ENCODE measurements around the gene HOXC9. TPM values are rescaled to one million over a fixed set of nuclear protein-coding genes. Genes with fewer than 3 reads are reported as not detected.

HOXC9 gene
- total RNA-seq, 2 donors from 2014 or later = not detected

DNA sequence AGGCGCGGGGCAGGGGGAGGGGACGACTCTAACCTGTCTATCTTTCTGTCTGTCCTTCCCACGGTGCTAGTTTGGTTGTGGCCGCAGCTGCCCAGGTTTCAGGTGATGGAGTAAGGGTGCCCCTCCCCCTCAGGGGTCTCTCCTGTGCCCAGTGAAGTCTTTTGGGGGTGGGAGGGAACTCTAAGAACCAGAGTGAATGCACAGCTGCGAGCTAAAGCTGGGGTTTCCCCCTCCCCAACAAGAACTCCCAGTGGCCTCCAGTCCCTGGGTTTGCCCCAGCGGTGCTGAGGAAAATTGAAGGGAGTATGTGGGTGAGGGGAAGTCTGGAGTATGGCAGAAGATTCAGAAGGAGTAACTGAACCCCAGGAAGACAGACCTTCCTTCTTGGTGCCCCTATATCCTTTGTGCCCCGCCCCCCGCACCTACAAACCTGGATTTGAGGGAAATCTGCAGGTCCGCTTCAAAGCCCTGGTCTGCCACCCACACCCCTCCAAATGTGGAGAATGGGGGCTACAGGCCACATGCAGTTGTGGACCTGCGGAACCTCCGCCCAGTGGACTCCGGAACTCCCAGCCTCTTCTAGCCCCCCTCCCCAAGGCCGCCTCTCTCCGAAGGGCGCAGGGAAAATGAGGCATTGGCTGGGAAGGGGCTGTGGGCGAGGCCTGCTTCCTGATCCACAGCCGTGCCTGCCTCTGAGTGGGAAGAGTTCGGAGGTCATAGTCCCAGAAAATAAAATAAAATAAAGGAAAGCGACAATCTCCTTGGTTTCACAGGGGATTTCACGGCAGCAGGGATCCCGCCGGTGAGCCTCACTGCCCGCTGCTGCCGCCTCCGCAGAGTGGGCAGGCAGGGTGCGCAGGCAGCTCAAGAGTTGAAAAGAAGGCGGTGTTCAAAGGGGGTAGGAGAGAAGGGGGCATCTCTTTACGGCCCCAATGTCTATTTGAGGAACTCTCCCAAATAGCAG, 3.4 kb upstream of the HOXC9 start:
- ATAC-seq = no peak
- no peak for DNase-seq
- intact Hi-C loops (cut with DNase I, micrococcal nuclease) = no loop called here

DNA sequence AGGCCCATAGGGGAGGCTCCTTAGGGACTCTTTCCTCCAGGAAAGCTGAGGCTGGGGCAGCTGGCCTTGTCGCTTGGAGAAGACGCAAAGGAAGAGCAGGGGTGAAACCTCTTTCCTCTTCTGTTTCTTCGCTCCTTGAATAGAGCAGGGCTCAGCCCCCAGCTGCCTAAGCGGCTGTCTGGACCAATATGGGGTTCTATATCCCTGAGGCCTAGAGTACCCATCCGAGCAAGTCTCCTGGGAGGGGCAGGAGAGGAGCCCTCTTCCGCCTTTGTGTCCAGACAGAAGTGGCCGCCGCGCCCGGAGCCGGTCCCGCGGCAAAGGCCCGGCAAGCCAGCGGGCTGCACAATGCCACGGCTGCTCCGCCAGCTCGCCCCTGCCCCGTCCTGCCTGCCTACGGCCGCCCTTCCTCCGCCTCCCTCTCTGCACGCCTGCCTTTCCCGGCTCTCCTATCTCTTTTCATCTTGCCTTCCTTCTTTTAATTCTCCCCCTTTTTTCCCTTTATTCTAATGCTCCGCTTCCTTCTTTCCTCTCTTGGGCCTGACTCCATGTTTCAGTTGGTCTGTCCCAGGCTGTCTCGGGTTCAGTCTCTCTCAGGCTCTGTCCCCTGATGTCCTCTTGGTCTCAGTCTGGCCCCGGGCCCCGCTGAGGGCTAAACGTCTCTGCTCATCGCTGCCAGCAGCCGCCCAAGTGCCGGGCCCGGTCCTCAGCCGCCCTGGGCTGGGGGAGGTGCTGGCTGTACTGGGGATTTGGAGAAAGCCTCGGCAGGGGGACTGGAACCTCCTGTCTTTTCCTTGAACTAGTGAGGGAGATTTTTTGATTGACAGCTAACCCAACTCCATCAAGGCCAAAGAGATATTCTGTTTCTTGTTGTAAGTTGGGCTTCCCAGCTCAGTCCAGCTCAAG, 2.5 kb upstream of the HOXC9 start:
- DNase-seq (no peak), ATAC-seq (no peak)
- intact Hi-C loops (cut with DNase I, micrococcal nuclease) = no loop called here

DNA sequence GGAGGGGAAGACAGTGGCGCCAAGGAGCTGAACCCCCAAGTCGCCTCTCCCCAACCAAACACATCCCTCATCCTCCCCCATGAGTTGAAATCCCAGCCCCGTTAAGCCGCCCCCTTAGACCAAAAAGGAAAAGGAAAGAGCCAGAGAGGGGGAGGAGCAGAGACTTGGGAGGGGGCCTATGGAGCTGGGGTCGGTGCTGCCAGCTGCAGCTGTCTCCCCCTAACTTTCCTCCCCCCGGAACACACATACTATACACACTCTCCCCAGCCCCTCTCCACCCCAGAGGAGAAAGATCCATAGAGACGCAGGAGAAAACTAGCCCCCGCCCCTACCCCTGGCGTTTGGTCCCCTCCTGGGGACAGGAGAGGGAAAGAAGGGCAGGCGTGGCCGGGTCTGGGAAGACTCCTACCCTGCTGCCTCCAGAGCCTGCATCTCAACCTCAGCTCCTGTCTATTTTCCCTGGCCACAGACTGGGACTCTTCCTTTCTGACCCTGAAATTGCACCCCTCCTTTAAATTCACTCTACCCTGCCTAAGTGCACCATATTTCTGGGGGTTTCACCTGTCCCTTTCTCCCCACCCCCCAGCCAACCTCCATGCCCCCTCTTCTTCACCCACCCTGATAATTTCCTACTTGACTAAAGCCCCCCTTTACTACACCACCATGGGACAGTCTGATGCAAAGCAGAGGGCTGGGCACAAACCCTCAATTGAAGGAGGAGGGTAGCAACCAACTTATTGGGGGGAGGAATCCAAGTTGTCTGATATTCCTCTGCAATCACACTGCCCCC, 1.7 kb upstream of the HOXC9 start:
- intact Hi-C loops (cut with DNase I, micrococcal nuclease) = no loop called here
- ATAC-seq (no peak), DNase-seq (no peak)

DNA sequence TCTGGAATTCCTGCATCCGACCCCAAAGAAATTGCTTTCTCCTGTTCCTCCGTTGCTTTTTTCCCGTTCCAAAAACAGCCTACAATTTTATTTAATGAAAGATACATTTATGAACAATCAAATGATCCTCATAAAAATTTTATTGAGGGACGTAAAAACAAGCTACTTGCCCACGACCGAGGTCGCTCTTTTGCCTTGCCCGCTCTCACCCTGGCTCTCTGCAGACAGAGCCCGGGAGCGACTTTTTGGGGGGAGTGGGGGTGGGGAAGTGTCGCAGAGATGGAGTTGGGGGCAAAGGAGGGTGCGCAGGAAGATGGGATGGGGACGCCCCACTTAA, 1.1 kb upstream of the HOXC9 start:
- ATAC-seq (no peak), DNase-seq (no peak)
- intact Hi-C loops (cut with DNase I, micrococcal nuclease) = no loop called here

DNA sequence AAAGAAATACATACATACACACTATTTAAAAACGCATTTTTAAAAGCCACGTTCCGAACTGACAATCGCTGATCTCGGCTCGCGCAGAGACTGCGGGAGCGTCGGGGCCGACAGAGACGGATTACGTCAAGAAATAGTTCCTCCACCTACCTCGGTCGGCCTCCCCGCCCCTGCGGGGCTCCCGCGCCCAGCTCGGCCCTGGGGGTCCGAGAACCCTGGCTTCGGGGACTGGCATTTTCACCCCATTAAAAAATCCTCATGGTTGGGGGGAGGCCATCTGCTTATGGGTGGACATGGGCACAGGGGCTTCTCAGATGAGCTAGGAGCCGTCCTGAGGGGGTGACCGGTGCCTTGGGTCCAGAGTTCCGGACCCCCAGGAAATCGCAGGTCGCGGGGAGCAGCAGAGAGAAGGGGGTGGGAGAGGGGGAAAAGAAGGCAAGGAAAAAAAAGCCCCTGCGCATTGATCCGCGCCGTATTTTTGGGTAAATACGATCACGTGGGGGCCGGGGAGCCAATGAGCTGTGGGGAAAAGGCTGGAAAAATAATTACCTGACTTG, 324 bp upstream of the HOXC9 start:
- intact Hi-C loops (cut with DNase I, micrococcal nuclease) = no loop called here
- no peak for DNase-seq
- no peak for ATAC-seq

DNA sequence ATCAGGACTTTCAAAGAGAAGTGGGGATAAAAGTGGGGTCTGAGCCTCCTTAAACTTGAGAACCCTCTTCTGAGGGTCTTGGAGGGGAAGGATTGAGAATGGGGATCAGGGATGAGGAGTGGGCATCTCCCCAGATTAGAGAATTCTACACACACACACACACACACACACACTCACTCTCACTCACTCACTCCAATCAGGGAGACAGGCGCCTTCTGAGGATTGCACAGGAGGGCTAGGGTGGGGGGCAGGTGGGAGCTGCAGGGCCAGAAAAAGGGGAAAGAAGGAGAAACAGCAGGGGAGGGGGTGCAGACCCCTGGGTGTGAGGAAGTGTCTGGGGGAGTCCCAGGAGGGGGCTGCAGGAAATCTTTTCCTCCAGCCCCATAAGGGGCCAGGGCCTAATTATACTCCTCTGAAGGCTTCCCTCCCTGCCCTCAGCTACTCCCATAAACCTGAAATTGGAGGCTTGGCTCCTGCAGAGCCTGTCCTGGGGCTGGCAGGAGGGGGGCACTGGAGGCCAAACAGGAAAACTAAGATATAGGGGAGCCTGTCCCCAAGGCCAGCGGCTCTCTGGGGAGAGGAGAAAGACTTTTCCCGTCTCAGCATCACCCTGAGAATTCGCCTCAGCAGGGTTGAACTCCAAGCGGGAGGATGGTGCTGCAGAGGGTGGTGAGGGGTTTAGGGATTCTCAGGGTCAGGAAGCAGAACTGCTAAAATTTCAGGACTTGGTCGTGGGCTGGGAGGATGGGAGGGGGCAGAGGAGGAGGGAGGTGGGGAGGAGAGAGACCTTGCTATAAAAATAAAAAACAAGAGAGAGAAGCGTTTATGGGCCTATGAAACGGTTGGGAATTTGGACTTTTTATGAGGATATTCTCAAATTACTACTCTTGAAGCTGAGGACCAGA, 1.6 kb downstream of the HOXC9 start:
- intact Hi-C loops (cut with DNase I, micrococcal nuclease) = no loop called here
- ATAC-seq (no peak), DNase-seq (no peak)

DNA sequence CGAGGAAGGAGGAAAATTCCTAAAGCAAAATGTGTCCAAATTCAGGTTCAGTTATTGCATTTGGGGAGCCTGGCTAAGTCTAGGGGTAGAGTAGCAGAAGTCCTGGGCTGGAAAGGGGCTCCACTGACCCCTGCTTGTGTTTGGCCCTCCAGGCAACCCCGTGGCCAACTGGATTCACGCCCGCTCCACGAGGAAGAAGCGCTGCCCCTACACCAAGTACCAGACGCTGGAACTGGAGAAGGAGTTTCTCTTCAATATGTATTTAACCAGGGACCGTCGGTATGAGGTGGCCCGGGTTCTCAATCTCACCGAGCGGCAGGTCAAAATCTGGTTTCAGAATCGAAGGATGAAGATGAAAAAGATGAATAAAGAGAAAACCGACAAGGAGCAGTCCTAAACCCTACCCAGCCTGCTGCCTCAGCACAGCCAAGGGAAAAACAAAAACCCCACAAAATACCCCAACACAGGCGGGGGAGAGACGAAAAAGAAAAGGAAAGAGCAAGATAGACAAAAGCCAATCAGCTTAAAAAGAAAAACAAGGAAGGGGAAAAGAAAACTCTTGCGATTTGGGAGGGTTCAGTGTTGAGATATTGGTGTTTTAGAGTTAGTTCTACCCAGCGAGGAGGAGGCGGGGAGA, 2.4 kb downstream of the HOXC9 start:
- ATAC-seq (no peak), DNase-seq (no peak)
- intact Hi-C loops (cut with DNase I, micrococcal nuclease) = no loop called here

DNA sequence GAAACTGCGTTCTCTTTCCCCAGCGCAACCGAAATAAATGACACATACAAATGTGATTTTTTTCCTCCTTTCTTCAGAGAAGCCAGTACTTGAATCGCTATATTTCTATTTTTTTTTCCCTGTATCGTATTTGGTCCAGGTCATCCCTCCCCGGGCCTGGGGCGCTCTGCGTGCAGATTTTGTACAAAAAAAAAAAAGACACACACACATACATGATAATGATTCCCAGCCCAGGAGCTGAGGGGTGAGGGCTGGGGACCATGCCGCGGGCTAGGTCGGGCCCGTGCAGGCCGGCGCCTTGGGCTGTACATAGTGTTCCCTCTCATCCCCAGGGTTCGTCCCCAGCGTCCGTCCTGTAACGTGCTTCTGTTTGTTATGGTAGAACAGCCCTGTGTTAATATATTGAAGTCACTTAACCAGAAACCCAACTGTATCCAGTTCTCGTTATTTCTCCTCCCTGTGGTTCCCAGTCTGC, 3.0 kb downstream of the HOXC9 start:
- intact Hi-C loops (cut with DNase I, micrococcal nuclease) = no loop called here
- no peak for ATAC-seq
- DNase-seq = no peak

DNA sequence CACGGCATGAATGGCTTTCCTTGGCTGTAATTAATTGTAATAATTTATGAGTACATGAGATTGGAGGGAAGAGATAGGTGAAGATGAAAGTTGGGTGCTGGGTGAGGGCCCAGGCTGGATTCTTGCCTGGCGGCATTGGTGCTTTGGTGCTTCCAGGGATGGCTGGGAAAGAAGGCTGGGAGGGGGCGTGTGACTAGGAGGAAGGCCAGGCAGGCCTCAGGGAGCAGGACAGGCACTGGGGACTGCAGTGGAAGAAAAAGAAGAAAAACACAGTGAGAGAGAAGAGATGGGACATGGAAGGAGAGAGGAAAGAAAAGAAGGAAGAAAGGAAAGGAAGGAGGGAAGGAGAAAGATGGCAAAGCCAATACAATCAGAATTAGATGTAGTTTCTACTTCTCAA, 3.7 kb downstream of the HOXC9 start:
- ATAC-seq = no peak

DNA sequence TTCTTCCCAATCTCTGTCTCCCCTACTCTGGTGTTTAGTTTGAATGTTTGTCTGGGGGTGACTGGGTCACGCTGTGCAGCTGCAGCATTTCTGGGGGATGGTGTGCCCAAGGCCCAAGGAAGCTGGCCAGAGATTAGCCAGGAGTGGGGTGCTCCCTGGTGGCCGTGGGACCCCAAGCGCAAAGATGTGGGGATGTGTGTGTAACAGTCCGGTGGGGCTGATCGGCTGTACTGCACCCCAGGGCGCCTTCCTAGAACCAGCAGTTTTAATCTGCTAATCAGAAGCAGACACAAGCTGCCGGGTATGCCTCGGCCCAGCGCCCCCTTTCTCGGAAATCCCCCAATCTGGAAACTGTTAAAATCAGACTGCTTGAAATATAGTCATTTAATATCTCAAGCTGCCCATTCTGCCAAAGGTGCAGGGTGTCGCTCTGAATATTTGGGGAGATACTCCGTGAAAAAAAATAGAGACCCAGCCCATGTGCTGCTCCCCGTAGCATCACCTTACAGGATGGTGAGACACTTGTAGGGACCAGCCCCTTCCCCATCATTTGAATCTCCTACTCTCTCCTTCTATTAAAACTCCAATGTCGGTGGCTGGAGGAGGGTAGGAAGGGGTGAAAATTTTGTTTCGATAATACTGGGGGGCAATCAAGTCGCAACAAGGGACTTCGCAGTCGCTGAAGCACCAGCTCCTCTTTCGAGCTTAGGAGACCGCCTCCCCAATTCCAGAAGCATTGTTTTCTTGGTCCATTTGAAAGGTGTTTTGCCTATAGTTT, 4.3 kb downstream of the HOXC9 start:
- DNase-seq (no peak), ATAC-seq (no peak)
- intact Hi-C loops (cut with DNase I, micrococcal nuclease) = no loop called here

More for the DNA sequence above, 3.7 kb downstream of the HOXC9 start:
- intact Hi-C loops (cut with DNase I, micrococcal nuclease) = no loop called here
- DNase-seq = no peak

DNA sequence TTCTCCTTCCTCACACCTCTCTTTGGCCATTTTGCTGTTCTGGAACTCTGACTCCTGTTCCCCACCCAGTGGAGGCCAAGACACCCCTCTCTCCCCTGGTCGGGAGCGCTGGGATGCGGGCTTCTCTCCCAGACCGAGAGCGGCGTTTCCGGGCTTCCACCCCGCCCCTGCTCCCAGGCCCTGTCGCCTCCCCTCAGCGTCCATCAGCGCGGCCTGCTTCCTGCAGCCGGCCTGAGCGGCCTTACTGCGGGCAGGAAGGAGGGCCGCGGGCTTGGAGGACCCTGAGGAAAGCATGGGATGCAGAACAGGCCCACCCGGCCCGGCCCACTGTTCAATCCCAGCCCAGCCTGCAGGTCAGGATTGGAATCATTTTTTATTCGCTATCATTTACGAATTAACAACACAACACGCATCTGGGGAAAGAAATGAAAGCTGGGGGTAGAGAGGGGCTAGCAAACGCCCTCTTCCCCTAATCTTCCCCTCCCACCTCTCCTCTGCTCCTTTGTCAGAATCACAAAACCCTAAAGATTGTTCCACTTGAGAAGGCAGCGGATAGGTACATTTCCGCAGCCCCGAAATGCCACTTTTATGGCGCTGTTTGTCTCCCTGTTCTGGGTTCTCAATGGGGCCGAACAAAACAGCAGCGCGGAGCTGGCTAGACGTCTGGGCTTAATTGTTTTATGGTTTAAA, 5.0 kb downstream of the HOXC9 start:
- DNase-seq = no peak
- no peak for ATAC-seq
- intact Hi-C loops (cut with DNase I, micrococcal nuclease) = loop anchor here (5.0 kb wide), 2 partner anchors 187 to 192 kb away; no protein-coding TSS in a partner anchor

DNA sequence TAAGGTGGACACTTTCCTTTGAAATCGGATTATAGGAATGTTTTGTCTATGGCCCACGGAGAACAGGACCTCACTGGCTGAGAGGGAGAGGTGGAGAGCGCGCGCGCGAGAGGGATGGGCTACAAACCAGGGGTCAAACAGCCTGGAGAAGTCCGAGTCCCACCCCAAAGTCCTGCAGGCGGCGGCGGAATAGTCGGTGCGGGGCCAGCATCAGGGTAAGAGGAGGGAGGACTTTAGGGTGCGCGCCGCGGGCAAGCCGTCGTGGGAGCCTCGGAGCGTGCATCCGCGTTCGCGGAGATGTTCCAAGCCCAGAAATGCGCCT, 5.5 kb downstream of the HOXC9 start:
- intact Hi-C loops (cut with DNase I, micrococcal nuclease) = loop anchor here (5.0 kb wide), 2 partner anchors 187 to 192 kb away; no protein-coding TSS in a partner anchor
- no peak for ATAC-seq
- no peak for DNase-seq

DNA sequence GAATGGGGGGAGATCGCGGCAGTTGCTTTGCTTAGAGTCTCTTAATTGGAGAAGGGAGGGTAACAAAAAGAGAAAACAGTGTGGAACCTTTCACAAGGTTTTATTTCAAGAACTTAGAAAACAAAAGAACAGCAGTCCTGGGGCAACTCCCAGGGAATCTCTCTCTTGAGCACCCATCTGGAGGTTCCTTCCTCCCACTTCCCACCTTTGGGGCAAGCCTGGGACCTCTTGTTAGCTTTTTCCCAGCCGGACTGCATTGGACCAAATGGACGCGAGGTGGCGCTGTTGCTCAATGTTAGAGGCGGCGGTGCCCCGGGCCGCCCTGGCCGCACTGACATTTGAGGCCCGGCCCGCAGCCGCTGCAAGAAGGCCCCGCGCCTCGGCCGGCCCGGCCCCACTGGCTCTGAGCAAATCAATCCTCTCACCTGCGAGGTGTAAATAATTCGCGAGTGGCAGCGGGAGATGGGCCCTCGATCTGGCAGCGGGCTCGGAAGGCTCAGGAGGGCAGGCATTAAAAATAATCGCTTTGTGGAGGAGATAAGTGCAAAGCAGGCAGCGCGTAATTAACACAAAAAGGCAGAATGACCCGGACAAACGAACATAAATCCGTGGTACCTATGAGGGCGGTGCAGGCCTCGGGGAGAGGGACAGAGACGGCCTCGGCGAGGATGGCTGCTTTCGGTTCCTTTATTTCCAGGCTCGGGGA, 6.0 kb downstream of the HOXC9 start:
- ATAC-seq (peak; percentile 87), DNase-seq (peak; percentile 60 to 90)
- intact Hi-C loops (cut with DNase I, micrococcal nuclease) = loop anchor here (5.0 kb wide), 2 partner anchors 186 to 191 kb away; no protein-coding TSS in a partner anchor

DNA sequence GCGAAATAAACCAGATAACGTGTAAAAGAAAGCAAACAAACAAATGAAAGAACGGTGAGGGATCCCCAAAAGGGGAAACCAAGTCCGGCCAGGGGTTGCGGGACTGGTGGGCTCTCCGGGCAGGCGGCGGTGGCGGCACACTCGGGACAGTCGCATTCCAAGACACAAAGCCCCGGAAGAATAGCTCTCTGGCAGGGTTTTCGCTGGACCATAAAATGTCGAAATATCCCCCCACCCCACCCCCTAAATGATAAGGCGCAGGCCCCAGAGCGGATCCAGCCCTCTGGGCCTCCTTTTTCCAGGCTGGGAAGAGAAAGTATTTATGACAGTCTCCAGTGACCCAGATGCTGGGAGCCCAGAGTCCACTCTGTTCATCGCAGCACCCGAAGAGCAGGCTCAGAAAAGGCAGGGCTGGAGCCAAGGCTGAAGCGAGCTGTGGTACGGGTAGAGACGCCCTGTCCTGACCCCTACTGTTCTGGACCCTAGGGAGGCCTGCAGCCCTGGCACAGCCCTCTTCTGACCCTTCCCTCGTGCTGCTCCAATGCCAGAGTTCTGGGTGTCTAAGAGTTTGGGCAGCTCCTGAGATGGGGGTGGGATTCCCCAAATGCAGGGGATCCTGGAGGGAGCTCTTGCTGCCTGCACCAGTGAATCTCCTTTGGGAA, 6.7 kb downstream of the HOXC9 start:
- intact Hi-C loops (cut with DNase I, micrococcal nuclease) = loop anchor here (5.0 kb wide), 2 partner anchors 186 to 191 kb away; no protein-coding TSS in a partner anchor
- ATAC-seq (no peak), DNase-seq (no peak)

All from left colon (tissue), 2 donors.